HEK293 (cell line): ENCODE measurements around the gene GDF2.

Experiments used
- ZBTB1 ChIP-seq: fragments of 450-650 bp; formaldehyde crosslinking; IDR thresholded peaks from 2 replicates; pipeline ENCODE4 v1.5.1; 2016; ENCODE audit warnings: missing biosample characterization, missing genetic modification characterization
- ZNF114 ChIP-seq: fragments of 450-650 bp; formaldehyde crosslinking; IDR thresholded peaks from 2 replicates; pipeline ENCODE4 v1.5.0; 2017; ENCODE audit warnings: missing biosample characterization, missing genetic modification characterization
- ZNF138 ChIP-seq: fragments of 450-650 bp; formaldehyde crosslinking; IDR thresholded peaks from 2 replicates; pipeline ENCODE4 v1.5.1; 2016; ENCODE audit warnings: missing biosample characterization, missing genetic modification characterization, borderline replicate concordance
- TF ChIP-seq, protein P1 (sequence below): fragments of 450-650 bp; formaldehyde crosslinking; IDR thresholded peaks from 2 replicates; pipeline ENCODE4 v1.5.1; 2016; ENCODE audit warnings: missing biosample characterization, missing genetic modification characterization

DNA sequence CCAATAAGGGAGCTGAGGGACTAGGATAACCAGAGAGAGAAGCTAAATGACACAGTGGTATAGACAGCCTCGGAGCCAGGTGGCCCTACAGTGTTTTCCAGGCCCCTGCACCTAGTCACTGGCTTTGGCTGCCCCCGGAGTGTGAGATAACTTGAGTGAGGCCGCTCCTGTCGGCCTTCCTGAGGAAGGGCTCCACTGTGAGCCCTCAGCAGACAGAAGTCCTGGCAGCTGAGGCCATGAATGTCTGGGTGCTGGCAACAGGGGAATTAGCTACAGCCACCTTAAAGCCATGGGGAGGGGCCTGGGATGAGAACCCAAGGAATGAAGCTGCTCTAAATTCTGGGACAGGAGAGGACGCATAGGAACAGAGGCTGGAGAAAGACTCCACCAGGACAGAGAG is 26.8 kb upstream of the GDF2 start:
- TF ChIP-seq ZNF114 (tag by site-specific recombination), result no peak
- no peak for TF ChIP-seq ZNF138 (tag by site-specific recombination)
- no peak for TF ChIP-seq ZBTB1 (tag by site-specific recombination)
- TF ChIP-seq, protein P1, sequence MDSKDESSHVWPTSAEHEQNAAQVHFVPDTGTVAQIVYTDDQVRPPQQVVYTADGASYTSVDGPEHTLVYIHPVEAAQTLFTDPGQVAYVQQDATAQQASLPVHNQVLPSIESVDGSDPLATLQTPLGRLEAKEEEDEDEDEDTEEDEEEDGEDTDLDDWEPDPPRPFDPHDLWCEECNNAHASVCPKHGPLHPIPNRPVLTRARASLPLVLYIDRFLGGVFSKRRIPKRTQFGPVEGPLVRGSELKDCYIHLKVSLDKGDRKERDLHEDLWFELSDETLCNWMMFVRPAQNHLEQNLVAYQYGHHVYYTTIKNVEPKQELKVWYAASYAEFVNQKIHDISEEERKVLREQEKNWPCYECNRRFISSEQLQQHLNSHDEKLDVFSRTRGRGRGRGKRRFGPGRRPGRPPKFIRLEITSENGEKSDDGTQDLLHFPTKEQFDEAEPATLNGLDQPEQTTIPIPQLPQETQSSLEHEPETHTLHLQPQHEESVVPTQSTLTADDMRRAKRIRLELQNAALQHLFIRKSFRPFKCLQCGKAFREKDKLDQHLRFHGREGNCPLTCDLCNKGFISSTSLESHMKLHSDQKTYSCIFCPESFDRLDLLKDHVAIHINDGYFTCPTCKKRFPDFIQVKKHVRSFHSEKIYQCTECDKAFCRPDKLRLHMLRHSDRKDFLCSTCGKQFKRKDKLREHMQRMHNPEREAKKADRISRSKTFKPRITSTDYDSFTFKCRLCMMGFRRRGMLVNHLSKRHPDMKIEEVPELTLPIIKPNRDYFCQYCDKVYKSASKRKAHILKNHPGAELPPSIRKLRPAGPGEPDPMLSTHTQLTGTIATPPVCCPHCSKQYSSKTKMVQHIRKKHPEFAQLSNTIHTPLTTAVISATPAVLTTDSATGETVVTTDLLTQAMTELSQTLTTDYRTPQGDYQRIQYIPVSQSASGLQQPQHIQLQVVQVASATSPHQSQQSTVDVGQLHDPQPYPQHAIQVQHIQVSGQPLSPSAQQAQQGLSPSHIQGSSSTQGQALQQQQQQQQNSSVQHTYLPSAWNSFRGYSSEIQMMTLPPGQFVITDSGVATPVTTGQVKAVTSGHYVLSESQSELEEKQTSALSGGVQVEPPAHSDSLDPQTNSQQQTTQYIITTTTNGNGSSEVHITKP, result no peak
